Measurements from ENCODE around the gene LDAF1.
"Not testable (repeated sequence)": the region's sequence is repeated elsewhere in the genome, so short reads cannot be mapped to it uniquely, and the experiment has no call there.

- TF ChIP-seq CTCF, EP300, POLR2A (IDR thresholded peaks at IDR 0.05): not testable (repeated sequence)
Observed at GRCh38 chr16:21195330-21195729, 36.9 kb downstream of the LDAF1 start.
